Fibroblast of villous mesenchyme (primary cell): ENCODE measurements around the gene LRRTM4. TPM values are rescaled to one million over a fixed set of nuclear protein-coding genes. Genes with fewer than 3 reads are reported as not detected.

Experiments
- DNase-seq: peaks from one replicate; pipeline ENCODE4 v3.0.0-alpha.2; 2010; ENCODE audit warnings: low read depth
- H3K4me3 ChIP-seq: 2 replicates; pipeline ENCODE4 v1.5.1; 2011; ENCODE audit warnings: low read depth, mild to moderate bottlenecking, low read length
- total RNA-seq: library from RNA; depleted of rRNA; stranded (reverse); fragments of >200 nt; gene quantifications from 2 replicates; pipeline ENCODE4 v1.2.3, GENCODE V29; 2012
- TF ChIP-seq, protein P1 (sequence below): IDR thresholded peaks from 2 replicates; pipeline ENCODE4 v1.5.1; 2012; ENCODE audit warnings: low read depth, mild to moderate bottlenecking, low read length; ENCODE audit not compliant: insufficient read depth

The LRRTM4 gene
- total RNA-seq, 1 donor: not detected

DNA sequence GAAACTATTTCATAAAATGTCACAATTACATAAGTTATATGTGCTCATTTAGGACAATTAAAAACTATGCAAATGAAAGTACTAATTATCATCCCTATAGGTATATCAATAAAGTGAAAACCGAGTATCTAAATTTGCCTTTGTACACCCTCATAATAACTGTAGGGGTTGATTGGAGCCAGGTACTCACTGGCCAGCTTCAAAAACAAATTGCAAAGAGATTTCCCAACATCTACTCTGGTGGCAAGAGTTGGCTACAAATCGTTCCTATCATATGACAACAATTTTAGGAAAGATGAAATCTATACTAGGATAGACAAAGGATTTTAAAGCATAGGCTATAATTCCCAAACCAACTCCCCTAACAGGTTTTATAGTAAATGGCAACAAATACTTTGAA, 556.4 kb downstream of the LRRTM4 start:
- TF ChIP-seq, protein P1, sequence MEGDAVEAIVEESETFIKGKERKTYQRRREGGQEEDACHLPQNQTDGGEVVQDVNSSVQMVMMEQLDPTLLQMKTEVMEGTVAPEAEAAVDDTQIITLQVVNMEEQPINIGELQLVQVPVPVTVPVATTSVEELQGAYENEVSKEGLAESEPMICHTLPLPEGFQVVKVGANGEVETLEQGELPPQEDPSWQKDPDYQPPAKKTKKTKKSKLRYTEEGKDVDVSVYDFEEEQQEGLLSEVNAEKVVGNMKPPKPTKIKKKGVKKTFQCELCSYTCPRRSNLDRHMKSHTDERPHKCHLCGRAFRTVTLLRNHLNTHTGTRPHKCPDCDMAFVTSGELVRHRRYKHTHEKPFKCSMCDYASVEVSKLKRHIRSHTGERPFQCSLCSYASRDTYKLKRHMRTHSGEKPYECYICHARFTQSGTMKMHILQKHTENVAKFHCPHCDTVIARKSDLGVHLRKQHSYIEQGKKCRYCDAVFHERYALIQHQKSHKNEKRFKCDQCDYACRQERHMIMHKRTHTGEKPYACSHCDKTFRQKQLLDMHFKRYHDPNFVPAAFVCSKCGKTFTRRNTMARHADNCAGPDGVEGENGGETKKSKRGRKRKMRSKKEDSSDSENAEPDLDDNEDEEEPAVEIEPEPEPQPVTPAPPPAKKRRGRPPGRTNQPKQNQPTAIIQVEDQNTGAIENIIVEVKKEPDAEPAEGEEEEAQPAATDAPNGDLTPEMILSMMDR: no peak
- no peak for DNase-seq
- no peak overlapping the region for H3K4me3 ChIP-seq

DNA sequence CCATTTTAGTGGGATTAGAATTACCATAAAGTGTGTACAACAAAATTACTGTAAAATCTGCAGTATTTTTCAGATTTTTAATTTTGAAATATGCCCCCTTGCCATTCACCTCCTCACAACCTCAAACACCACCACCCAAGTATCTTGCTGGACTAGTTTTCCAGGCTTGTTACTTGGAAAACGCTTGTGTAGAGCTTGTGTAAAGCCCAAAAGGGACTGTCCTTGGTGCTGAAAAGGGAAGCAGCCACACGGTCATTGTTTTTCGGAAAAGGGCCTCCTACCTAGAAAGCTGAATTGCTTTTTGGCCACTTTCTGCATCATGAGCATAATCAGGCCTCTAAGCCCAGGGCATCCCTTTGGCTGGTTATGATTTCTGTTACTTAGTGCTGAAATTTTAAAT, 563.4 kb downstream of the LRRTM4 start:
- no peak for DNase-seq
- H3K4me3 ChIP-seq: no peak overlapping the region
- TF ChIP-seq, protein P1: no peak

DNA sequence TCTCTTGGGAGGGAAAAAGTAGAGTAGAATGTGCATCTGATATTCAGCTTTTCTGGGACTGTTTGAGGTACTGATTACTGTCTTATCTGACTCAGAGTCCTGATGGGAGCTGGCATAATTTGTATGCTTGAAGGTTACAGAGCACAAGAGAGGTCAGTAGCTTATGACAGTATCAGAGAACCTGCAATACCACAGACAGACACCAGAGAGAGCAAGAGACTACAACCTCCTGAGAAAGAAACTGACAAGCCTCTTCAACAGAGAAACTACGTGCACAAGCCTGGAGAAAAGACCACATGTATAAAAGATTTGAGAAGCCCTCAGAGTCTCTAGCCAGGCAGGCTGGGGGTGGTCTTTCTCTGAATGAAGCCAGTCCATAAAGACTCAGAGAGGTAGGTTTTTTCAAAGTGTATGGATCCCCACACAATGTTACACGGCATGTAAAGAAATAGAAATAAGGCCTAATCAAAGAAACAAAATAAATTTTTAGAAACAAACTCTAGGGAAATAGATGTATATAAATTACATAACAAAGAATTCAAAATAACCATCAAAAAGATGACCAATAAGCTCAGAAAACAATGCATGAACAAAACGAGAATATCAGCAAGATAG, 568.3 kb downstream of the LRRTM4 start:
- TF ChIP-seq, protein P1: peak; percentile 62
- no peak overlapping the region for H3K4me3 ChIP-seq
- peak; percentile 27 for DNase-seq

DNA sequence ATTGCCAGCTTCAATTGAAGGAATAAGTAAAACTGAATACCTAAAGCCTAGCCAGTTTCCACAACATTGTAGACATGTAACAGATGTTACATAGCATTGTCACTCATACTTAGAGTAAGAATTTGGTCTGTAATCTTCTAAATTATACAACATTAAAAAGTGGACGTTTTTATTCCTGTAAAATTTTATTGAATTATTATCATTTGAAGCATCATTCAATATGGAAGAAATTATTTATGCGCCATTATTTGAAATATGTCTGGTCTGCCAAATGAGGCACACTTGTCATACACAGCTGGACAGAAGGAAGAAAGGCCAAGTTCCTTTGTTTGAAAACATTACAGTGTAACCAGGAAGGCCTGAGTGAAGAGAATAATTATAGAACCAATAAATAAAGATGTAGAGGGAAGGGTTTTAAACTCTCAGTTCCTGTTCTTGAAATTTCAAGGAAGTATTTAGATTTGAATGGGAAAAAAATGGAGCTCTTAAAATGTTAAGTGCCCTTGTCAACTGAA, 575.5 kb downstream of the LRRTM4 start:
- no peak for DNase-seq
- TF ChIP-seq, protein P1: no peak

DNA sequence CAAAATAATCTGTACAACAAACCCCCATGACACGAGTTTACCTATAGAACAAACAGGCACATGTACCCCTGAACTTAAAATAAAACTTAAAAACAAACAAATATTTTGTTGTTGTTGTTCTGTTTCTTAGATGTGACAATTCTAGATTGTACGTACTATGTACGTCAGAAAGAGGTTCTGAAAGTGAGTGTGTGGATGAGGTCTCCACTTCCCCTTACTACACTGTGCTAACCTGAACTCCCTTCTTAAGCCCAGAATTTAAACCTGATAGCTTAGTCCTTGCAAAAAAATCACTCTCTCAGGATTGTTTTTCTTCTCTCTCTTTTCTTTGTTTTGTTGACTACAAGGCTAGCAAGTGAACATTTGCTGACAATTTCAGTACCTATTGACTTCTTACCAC, 581.6 kb downstream of the LRRTM4 start:
- H3K4me3 ChIP-seq: no peak overlapping the region
- TF ChIP-seq, protein P1: no peak
- no peak for DNase-seq

More for the DNA sequence above, 575.5 kb downstream of the LRRTM4 start:
- H3K4me3 ChIP-seq: no peak overlapping the region

DNA sequence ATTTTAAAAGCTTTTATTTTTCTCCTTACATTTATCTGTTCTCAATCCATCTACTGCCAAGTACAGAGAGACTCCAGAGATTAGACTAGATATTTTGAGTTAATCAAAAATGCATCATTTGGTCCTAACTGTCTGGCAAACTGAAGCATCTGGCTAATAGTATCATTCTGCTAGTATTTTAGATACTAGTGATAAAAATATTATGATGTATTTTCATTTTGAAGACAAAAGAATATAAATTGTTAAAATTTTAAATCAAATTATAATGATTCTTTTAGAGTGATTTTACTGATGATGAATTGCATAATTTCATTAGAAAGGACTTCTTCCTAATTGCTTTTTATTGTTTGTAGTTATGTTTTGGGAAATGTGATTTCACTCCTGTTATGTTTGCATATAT, 584.0 kb downstream of the LRRTM4 start:
- H3K4me3 ChIP-seq: no peak overlapping the region
- no peak for DNase-seq
- TF ChIP-seq, protein P1: no peak

DNA sequence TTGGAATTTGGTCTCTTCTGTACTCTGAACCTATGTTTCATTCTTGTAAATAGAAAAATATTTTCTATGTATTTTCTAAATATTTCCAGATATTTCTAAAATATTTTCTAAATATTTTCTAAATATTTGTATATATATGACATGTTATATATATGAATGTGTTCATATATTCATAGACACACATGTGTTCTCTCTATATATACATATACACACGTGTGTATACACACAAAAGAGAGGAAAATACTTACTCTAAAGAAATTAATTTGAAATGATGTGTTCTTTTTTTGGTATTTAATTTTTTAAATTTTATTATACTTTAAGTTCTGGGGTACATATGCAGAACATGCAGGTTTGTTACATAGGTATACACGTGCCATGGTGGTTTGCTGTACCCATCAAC, 589.6 kb downstream of the LRRTM4 start:
- DNase-seq: no peak
- no peak overlapping the region for H3K4me3 ChIP-seq
- TF ChIP-seq, protein P1: no peak
